Activated T-cell treated with anti-CD3 and anti-CD28 coated beads for 4 hours (primary cell): ENCODE data around the gene PRKAG1.

ENCODE experiments used
- DNase-seq: peaks from one replicate; pipeline ENCODE4 v3.0.0-alpha.2; 2020

The PRKAG1 gene

DNA sequence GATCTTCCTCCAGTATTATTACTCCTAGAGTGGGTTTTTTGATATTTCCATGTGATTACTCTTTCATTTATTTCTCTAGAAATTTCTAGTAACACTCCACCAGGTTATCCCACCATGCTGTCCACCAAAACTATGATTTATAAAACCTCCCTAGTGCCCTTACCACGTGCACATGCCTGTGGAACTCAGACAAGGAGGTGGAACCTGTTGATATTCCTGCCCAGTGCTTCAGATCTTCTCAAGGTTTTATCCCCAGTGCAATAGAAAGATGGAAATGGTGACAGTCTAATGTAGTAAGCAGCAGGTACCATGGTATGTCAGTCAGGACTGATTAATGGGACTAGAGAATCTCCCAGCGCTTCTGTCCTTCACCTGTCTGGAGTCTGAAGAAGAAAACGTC is 57.7 kb downstream of the PRKAG1 start:
- no peak for DNase-seq

DNA sequence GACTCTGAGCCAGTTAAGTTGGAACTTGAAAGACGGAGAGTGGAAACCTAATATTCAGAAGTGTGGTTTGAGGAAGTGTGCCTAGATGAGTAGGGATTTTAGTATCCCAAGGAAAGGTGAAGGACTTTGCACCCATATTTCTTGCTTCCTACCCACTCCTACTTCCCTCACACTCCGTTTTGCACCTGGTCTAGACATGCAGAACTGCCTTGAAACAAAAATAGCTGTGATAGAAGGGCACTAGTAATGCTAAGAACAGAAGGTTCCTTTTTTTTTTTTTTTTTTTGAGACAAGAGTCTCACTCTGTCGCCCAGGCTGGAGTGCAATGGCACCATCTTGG is 60.6 kb downstream of the PRKAG1 start:
- DNase-seq: no peak

DNA sequence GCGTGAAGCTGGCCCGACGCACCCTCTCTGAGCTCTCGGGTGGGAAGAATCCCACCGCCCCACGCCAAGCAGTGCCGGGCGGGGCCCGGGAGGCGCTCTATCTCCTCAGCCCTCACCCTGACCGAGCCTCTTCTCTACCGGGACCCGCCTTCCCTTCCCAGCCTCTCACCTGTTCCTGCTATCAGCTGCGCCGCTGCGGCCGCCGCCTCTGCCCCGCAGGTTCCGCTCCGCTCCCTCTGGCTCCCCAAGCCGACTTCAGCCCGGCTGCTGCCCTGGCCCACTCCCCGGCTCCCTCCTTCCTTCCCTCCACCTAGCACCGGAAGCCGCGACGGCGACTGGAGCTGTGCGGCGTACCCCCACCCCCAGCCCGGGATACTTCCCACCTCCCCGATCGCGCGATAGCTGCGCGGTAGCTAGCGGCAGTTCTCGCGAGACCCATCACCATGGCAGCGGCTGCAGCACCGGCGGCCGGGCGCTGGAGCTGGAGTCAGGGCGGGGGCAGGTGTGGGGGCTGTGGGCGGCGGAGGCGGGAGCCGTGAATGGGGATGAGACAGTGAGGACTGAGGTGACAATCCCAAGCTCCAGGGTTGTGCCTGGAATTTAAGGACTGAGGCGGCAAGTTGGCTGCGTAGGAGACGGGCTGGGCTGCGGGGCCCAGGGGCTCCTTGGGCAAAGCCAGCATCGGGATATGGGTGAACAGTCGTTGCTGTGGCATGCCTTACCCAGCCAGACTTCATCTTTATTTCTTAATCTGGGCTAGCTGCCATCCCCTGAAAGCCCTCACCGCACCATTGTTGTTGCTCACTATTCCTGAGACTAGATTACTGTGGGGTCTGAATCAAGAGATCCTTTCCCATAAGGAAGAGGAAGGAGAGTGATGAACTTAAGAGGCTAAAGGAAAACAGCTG is 61.2 kb downstream of the PRKAG1 start, which contains the start of gene ARF3:
TSS of gene ARF3 (minus strand) at position 347 of the 908 bp plus-strand sequence. CDS start 16,392 bp downstream, outside the sequence.
- peak; percentile 90 for DNase-seq

DNA sequence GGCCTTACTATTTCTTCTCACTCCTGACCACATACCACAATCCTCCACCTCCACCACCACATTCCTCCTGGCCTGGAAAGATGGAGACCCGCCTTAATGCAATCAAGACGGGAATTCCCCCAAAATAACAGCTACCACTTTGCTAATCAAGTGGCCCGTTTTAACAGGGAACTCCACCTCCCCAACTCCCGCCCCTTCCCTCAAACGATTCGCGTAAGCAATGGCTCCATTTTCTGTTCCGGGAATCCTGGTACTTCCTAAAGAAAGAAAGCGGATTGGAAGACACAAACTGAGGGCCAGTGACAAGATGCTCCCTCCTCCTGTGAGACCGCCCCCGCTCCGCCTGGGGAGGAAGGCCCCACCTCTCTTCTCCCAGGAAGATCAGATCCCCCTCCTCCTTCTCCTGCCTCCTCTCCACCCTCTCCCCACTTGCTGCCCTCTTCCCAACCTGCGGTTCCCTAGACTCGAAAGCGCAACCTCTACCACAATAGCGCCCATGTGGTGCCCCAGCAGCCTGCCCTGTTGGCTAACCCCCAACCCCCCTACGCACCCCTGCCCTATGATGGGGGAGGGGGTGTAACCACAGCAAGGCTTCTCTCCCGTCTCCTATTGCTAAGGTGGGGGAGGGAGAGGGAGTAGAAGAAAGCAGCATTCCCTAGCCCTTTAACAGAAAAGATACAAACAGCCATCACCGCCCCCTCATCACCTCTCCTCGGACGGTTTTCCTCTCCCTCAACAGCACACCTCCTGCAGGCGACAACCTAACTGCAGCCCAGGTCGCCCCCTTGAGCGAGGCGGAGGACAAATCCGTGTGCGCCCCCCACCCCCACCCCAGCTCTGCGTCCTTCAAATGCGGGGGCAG is 62.1 kb downstream of the PRKAG1 start:
- no peak for DNase-seq

DNA sequence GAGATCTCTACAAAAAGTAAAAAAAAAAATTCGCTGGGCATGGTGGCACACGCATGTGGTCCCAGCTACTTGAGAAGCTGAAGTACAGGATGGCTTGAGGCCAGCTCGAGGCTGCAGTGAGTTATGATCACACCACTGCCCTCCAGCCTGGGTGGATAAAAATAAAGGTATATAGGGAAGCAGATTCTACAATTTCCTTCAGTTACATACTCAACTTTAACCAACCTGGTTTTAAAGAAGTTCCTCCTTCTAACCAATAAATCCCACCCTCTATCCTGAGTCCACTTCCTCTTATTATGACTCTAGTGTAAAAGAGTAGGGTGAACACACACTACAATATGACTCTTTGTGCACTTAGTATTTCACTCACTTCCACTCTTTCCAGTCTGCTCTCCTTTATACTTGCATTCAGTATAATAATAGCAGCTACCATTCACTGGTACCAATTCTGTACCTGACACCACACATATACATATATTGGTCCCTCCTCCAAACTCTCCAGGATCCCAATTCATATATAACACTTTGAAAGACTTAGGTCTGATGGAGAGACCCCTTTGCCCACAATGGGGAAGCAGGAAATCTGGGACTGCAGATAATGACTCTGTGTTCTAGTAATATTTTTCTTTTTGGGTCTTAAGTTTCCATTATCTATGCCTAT is 63.6 kb downstream of the PRKAG1 start:
- DNase-seq: no peak

DNA sequence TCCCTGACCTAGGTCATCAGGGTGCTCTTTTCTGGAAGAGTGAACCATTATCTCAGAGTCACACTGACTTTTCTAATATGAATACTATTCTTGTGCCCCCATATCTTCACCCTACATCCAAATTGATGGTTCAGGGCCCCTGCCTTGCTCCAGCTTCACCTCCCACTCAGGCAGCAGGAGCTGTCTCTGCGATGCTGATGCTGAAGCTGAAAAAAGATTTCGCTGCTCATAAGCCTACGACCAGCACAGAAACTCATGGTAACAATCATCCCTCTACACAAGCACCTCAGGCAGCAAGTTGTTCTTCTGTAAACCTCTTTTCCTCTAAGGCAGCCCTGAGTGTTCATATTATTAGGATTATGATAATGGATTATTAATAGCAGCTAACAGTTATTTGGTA is 64.5 kb downstream of the PRKAG1 start:
- no peak for DNase-seq

DNA sequence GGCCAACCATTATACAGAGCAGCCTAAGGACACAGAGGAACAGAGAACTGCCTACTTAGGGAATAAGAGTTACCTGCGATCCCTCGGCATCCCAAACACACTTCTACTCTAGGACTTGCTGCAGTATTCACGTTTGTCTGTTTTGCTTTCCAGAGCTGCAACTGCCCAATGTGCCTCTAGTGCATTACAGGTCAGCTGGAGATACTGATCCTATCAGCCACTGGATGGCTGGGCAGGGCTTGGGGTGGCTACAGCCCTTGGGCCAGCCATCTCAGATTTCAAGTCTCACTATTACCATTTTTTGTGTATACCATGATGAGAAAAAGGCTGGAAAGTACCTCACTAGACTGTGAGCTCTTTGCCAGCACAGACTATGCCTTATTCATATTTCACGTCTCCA is 65.9 kb downstream of the PRKAG1 start:
- DNase-seq: no peak
